Immature natural killer cell (primary cell): ENCODE results near the gene HLTF. TPM values are rescaled to one million over a fixed set of nuclear protein-coding genes. Genes with fewer than 3 reads are reported as not detected.
A peak's percentile ranks its signal among the peaks of the same experiment; 100 is the strongest.

Source experiments
- DNase-seq, 3 donors: peaks; one replicate each; pipeline ENCODE4 v3.0.0; 2022; ENCODE audit warnings: mixed read lengths in 1 of 3
- H3K27ac Mint-ChIP-seq, 6 donors: one replicate each; pipeline ENCODE4 v1.8.0; 2020; ENCODE audit warnings: mixed read lengths in 6 of 6, mild to moderate bottlenecking in 5 of 6, inconsistent platforms in 4 of 6, moderate library complexity in 3 of 6
- H3K27me3 Mint-ChIP-seq, 3 donors: one replicate each; pipeline ENCODE4 v1.8.0; 2020 to 2021; ENCODE audit warnings: low read depth in 3 of 3, mild to moderate bottlenecking in 3 of 3, mixed read lengths in 3 of 3, moderate library complexity in 3 of 3, inconsistent platforms in 1 of 3
- H3K36me3 Mint-ChIP-seq, 3 donors: one replicate each; pipeline ENCODE4 v1.8.0; 2020; ENCODE audit warnings: mixed read lengths in 3 of 3, inconsistent platforms in 2 of 3, mild to moderate bottlenecking in 2 of 3
- H3K4me1 Mint-ChIP-seq, 2 donors: one replicate each; pipeline ENCODE4 v1.8.0; 2020; ENCODE audit warnings: inconsistent platforms in 2 of 2, mild to moderate bottlenecking in 2 of 2, mixed read lengths in 2 of 2, moderate library complexity in 1 of 2
- H3K4me3 Mint-ChIP-seq, 5 donors: one replicate each; pipeline ENCODE4 v1.8.0; 2020; ENCODE audit warnings: mild to moderate bottlenecking in 5 of 5, mixed read lengths in 5 of 5, inconsistent platforms in 3 of 5, moderate library complexity in 3 of 5
- H3K9me3 Mint-ChIP-seq, 6 donors: one replicate each; pipeline ENCODE4 v1.8.0; 2020; ENCODE audit warnings: mild to moderate bottlenecking in 6 of 6, mixed read lengths in 6 of 6, inconsistent platforms in 4 of 6, moderate library complexity in 3 of 6
- polyA plus RNA-seq, 3 donors: library from polyadenylated mRNA; unstranded; fragments of 300-500 nt; fragmentation: Illumina TruSeq; gene quantifications; one replicate each; pipeline ENCODE4 v1.2.3, GENCODE V29; 2021

Gene HLTF, protein sequence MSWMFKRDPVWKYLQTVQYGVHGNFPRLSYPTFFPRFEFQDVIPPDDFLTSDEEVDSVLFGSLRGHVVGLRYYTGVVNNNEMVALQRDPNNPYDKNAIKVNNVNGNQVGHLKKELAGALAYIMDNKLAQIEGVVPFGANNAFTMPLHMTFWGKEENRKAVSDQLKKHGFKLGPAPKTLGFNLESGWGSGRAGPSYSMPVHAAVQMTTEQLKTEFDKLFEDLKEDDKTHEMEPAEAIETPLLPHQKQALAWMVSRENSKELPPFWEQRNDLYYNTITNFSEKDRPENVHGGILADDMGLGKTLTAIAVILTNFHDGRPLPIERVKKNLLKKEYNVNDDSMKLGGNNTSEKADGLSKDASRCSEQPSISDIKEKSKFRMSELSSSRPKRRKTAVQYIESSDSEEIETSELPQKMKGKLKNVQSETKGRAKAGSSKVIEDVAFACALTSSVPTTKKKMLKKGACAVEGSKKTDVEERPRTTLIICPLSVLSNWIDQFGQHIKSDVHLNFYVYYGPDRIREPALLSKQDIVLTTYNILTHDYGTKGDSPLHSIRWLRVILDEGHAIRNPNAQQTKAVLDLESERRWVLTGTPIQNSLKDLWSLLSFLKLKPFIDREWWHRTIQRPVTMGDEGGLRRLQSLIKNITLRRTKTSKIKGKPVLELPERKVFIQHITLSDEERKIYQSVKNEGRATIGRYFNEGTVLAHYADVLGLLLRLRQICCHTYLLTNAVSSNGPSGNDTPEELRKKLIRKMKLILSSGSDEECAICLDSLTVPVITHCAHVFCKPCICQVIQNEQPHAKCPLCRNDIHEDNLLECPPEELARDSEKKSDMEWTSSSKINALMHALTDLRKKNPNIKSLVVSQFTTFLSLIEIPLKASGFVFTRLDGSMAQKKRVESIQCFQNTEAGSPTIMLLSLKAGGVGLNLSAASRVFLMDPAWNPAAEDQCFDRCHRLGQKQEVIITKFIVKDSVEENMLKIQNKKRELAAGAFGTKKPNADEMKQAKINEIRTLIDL
- polyA plus RNA-seq, result 10 to 100 TPM; 13.0 to 33.8 (median 15.5) TPM

DNA sequence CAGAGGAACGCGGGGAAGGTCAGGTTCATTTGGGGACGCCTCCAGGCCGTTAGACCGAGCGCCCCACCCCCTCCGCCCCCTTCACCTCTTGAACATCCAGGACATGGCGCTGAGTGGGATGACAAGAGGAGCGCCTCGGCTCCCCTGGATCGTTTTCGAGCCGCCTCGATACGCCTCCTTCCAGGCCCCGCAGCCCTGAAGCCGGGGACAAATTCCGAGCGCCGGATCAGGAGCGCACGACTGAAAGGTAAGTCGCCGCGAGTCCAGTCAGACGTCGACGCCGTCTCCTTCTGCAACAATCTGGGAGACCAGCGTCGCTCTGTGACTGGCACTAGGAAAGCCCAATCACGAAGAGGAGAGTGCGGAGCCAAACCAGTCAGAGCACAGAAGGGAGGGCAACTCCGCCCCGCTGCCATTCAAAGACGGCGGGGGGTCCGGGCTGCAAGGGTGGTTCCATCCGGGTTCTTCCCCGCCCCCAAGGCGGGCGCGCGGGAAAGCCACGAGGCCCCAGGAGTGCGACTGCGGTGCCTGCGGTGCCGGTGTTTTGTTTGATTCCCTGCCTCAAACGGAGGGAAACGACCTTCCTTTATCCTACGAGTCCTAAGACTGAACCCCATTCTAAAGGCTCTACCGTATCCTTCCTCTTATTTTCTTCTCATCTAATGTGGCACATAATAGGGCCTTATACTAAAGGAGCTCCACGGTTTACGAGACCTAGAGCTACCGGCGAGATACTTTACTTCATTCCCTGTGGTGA, at the start of gene HLTF:
Gene HLTF, minus strand, starts transcription at position 302 of the 757 bp plus-strand sequence. Its CDS starts 197 bp downstream, at position 105.
- peak; percentile 93 to 94 (median 93) for DNase-seq
- Mint-ChIP-seq H3K27me3 (peaks cover 6 to 12% (median 10%) of the 10 kb centered on the region in 3 donors), H3K27ac (peak within 1 kb of the TSS; percentile 80 to 90 (median 88)), H3K4me1 (peaks cover 15 to 31% of the 10 kb centered on the region in 2 donors), H3K9me3 (no peaks in the 10 kb centered on the region), H3K4me3 (peak within 1 kb of the TSS; percentile 94 to 99 (median 99)), H3K36me3 (peaks cover 0 to 6% (median 0%) of the 10 kb centered on the region in 3 donors)

DNA sequence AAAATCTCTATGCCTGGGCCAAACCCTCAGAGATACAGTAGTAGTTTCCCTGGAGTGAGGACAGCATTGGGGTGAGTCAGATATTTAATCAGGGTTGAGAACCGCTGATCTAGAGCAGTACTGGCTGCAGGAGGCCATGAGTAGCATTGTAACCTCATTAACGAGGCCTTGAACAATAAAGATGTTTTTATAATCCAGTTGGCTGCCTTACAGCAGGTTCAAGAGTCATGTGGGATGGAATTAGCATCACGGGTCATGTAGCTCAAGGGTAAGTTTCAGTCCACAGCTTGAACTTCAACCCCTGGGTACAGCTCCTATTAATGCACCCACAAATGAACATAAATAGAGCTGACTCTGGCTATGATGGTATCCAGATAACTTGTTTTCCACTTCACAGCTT, 48.2 kb upstream of the HLTF start:
- H3K4me1 Mint-ChIP-seq, result peaks cover 51 to 90% of the 10 kb centered on the region in 2 donors
- H3K4me3 Mint-ChIP-seq, result no peak overlapping the region
- H3K27me3 Mint-ChIP-seq, result peaks cover 2 to 9% (median 7%) of the 10 kb centered on the region in 3 donors
- peaks cover 0 to 1% (median 0%) of the 10 kb centered on the region in 6 donors for H3K9me3 Mint-ChIP-seq
- no peak overlapping the region for H3K27ac Mint-ChIP-seq
- no peak for DNase-seq
- peaks cover 0 to 6% (median 0%) of the 10 kb centered on the region in 3 donors for H3K36me3 Mint-ChIP-seq

DNA sequence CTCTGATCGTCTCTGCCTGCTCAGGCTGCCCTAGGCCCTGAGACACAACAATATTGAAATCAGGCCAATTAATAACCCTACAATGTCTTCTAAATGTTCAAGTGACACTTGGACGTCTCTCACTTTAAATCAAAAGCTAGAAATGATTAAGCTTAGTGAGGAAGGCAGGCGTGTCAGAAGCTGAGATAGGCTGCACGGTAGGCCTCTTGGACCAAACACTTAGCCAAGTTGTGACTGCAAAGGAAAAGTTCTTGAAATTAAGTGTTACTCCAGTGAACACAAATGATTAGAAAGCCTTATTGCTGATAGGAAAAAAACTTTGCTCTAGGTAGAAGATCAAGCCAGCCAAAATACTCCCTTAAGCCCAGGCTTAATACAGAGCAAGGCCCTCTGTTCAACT, 45.3 kb upstream of the HLTF start:
- Mint-ChIP-seq H3K4me3 (peak overlapping the region; percentile 92 to 99 (median 97)), H3K27ac (peak overlapping the region; percentile 65 to 99 (median 97)), H3K36me3 (peaks cover 0 to 4% (median 0%) of the 10 kb centered on the region in 3 donors), H3K4me1 (peaks cover 52 to 76% of the 10 kb centered on the region in 2 donors), H3K27me3 (peaks cover 4 to 12% (median 11%) of the 10 kb centered on the region in 3 donors), H3K9me3 (no peaks in the 10 kb centered on the region)
- DNase-seq, result no peak

DNA sequence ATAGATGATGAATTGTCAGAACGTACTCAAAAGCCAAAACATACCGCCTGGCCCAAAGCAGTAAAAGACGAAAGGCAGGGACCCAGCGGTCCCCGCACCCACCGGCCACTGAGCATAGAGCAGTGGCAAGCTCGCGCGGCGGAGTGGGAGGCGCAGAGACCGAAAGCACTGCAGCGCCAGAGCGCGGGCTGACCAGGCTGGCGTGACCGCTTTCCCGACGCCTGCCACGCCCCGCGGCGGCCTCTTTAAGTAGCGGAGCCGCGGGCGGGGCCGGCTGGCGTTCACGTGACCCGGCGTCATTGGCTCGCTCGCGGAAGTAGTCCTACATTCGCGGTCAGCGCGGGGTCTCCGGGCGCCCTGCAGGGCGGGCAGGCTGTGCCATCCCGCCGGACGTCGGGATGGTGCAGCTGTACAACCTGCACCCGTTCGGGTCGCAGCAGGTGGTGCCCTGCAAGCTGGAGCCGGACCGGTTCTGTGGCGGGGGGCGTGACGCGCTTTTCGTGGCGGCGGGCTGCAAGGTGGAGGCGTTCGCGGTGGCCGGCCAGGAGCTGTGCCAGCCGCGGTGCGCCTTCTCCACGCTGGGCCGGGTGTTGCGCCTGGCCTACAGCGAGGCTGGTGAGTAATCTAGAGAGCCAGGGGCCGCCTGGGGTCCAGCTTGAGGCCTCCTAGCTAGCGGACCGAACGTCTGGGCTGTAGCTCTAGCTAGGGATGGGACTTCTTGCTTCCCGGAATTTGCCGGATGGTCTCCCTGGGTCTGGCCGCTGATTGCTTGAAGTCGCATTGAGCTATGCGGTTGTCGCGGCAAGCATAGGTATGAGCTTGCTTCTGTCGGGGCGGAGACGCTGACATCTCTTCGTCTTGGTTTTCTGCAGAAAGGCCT, 43.2 kb upstream of the HLTF start, which contains the start of gene HPS3:
Gene HPS3, plus strand, starts transcription at position 313 of the 880 bp plus-strand sequence. Its CDS starts 86 bp downstream, at position 399.
- Mint-ChIP-seq H3K4me3 (peak within 1 kb of the TSS; percentile 92 to 99 (median 97)), H3K36me3 (peaks cover 0 to 4% (median 3%) of the 10 kb centered on the region in 3 donors), H3K4me1 (peaks cover 47 to 55% of the 10 kb centered on the region in 2 donors), H3K27me3 (peaks cover 4 to 13% (median 12%) of the 10 kb centered on the region in 3 donors), H3K27ac (peak within 1 kb of the TSS; percentile 94 to 99 (median 97)), H3K9me3 (no peaks in the 10 kb centered on the region)
- DNase-seq, result peak; percentile 88 to 89 (median 88)

DNA sequence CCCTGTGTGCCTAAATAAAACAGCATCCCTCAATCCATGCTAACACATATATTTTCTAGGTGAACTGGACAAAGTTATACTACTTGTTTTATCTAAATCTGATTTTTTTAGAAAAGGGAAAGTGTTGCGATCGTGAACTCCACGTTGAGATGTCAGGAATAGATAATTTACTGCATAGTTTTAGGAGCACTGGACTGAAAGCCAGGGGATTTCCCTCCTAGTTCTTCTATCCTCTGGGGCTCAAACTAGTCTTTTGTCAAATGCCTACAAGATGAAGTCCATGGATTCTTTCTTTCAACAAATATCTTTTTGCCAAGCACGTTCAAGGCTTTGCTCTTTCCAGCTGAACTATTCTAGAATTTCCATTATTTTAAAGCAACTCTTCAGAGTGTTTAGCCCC, 42.5 kb upstream of the HLTF start:
- no peak for DNase-seq
- H3K4me3 Mint-ChIP-seq, result peak overlapping the region; percentile 92 to 99 (median 97)

DNA sequence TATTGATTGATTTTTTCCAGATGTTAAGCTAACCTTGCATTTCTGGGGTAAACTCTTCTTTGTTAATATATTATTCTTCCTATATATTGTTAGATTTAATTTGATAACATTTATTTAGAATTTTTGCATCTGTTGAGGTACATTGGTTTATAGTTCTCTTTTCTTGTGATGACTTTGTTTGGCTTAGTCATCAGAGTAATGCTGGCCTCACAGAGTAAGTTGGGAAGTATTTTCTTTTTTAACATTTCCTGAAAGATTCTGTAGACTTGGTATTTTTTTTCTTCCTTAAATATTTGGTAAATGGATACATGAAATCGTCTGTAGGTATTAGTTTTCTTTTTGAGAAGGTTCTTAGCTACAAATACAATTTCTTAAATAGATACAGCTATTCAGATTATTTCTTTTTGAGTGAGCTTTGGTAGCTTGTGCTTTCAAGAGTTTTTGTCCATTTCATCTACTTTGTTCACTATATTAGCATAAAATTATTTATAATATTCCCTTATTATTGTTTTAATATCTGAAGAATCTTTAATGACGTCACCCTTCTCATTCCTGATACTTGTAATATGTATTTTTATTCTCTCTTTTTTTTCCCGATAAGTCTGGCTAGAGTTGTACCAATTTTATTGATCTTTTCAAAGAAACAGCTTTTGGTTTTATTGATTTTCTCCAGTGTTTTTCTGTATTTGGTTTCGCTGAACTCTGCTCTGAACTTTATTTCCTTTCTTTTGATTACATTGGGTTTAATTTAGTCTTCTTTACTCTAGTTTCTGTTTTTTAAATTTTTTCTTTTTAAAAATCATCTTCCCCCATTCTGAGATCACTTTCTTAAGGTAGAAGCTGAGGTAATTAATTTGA, 36.6 kb upstream of the HLTF start:
- no peak for DNase-seq
- Mint-ChIP-seq H3K27me3 (peaks cover 0 to 1% (median 0%) of the 10 kb centered on the region in 3 donors), H3K36me3 (peaks cover 0 to 3% (median 0%) of the 10 kb centered on the region in 3 donors), H3K27ac (no peak overlapping the region), H3K9me3 (no peaks in the 10 kb centered on the region), H3K4me3 (no peak overlapping the region), H3K4me1 (peaks cover 1 to 7% of the 10 kb centered on the region in 2 donors)

More for the DNA sequence above, 42.5 kb upstream of the HLTF start:
- peaks cover 0 to 4% (median 3%) of the 10 kb centered on the region in 3 donors for H3K36me3 Mint-ChIP-seq
- peaks cover 4 to 13% (median 12%) of the 10 kb centered on the region in 3 donors for H3K27me3 Mint-ChIP-seq
- no peaks in the 10 kb centered on the region for H3K9me3 Mint-ChIP-seq
- H3K4me1 Mint-ChIP-seq, result peaks cover 42 to 48% of the 10 kb centered on the region in 2 donors
- H3K27ac Mint-ChIP-seq, result peak overlapping the region; percentile 88 to 98 (median 94)

DNA sequence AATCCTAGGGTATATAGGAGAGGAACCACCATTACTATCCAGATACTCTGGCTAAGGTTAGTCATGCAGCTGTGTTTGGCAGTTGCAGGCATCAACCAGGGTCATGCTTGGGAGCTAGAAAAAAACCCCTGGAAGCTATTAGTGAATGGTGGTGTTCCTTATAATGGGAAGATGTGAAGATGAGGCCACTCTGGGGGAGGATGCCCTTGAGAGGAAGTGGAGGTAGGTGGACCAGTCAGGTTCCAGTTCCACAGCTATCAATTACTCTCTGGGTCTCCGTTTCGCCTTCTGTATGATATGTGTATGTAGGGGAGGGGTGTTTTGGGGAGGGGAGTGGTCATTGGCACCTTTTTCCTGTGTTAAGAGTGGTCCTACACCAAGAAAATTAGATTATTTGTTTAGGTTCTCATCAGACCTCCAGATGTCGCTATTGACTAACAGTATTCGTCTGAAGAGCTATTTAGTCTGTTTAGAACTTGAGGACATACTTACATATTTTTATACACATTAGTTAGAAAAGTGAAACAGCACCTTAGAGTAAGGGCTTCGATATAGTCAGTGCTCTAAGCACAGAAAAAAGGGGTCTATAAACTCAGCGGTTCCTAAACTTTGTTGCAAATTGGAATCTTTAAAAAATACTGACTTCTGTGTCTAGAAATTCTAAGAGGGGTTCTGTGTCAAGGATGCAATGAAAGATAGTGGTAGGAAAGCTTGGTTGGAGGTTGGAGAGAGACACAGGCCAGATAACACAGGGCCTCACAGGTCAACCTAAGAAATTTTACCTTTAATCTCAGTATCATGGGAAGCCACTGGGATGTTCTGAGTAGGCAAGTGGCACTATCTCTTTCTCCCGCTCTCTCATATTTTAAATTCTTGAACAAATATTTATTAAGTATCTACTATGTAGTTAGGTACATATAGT, 34.0 kb upstream of the HLTF start:
- Mint-ChIP-seq H3K36me3 (peaks cover 0 to 3% (median 0%) of the 10 kb centered on the region in 3 donors), H3K9me3 (no peaks in the 10 kb centered on the region), H3K4me1 (peaks cover 1 to 7% of the 10 kb centered on the region in 2 donors), H3K27ac (peak overlapping the region in 1 of 6 donors; percentile 22), H3K27me3 (no peaks in the 10 kb centered on the region), H3K4me3 (no peak overlapping the region)
- peak; percentile 48 to 62 (median 56) for DNase-seq

DNA sequence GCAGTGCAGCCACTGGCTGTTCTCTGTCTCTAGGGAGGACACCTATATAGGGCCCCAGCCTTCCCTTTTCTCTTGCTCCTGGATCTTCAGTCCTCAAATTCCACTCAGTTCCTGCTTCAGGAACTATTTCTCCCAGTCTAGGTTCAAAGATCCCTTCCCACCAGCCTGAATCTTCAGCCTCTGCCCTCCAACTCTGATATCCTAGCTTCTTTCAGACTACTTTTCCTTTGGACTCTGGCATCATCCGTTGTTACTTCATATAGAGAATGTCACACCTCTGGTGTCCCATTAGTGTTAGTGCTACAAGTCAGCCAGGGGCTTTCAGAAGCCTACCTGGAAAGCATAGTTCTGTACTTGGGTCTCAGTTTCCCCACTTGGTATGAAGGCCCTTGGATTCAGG, 33.1 kb upstream of the HLTF start:
- Mint-ChIP-seq H3K27ac (no peak overlapping the region), H3K4me3 (no peak overlapping the region), H3K9me3 (no peaks in the 10 kb centered on the region), H3K27me3 (no peaks in the 10 kb centered on the region), H3K36me3 (no peaks in the 10 kb centered on the region), H3K4me1 (peaks cover 1 to 7% of the 10 kb centered on the region in 2 donors)
- no peak for DNase-seq

DNA sequence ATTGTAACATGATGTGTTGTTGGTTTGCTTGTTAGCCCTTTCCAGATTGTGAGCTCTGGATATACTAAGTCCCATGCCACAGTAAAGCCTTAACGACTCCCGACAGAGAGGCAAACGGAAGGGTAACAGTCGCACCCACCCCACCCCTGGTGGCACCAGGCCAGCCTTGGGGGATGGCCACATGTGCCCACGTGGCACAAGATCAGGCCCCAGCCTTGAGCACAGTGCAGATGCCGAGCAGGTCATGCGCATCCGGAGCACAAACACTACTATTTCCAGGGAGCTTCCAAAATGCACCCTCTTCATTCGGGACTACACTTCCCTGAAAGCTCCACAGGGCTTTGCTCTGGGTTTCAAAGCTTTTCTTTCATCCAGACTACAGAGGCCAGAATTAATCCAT, 32.4 kb upstream of the HLTF start:
- H3K4me3 Mint-ChIP-seq, result no peak overlapping the region
- no peak for DNase-seq
- H3K36me3 Mint-ChIP-seq, result no peaks in the 10 kb centered on the region
- H3K27me3 Mint-ChIP-seq, result no peaks in the 10 kb centered on the region
- no peaks in the 10 kb centered on the region for H3K9me3 Mint-ChIP-seq
- peaks cover 1 to 7% of the 10 kb centered on the region in 2 donors for H3K4me1 Mint-ChIP-seq
- peak overlapping the region in 1 of 6 donors; percentile 48 for H3K27ac Mint-ChIP-seq

DNA sequence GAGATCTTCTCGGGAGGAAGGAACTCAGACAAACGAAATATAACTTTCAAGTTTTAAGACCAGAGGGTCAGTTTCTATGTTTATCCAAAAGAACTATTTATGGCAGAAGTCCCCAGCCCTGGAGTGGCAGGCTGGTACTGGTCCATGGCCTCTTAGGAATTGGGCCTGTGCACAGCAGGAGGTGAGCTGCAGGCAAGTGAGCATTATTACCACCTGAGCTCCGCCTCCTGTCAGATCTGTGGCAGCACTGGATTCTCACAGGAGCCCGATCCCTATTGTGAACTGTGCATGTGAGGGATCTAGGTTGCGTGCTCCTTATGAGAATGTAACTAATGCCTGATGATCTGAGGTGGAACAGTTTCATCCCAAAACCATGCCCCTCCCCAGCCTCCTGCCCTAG, 28.8 kb upstream of the HLTF start:
- Mint-ChIP-seq H3K36me3 (no peaks in the 10 kb centered on the region), H3K27me3 (peaks cover 0 to 5% (median 0%) of the 10 kb centered on the region in 3 donors), H3K9me3 (no peaks in the 10 kb centered on the region), H3K4me1 (peaks cover 0 to 2% of the 10 kb centered on the region in 2 donors), H3K4me3 (no peak overlapping the region), H3K27ac (no peak overlapping the region)
- no peak for DNase-seq
